Rectal smooth muscle tissue (tissue), 1 donor: ENCODE measurements around the gene CELF5.
"Not testable (repeated sequence)": the region's sequence is repeated elsewhere in the genome, so short reads cannot be mapped to it uniquely, and the experiment has no call there.

Experiments
- H3K27ac ChIP-seq: one replicate; pipeline ENCODE4 v1.7.0; 2013; ENCODE audit warnings: low read depth, low read length, inconsistent platforms
- H3K27me3 ChIP-seq: one replicate; pipeline ENCODE4 v1.7.0; 2013; ENCODE audit warnings: low read length; ENCODE audit not compliant: control insufficient read depth, insufficient read depth
- H3K36me3 ChIP-seq: one replicate; pipeline ENCODE4 v1.7.0; 2013; ENCODE audit warnings: low read length; ENCODE audit not compliant: control insufficient read depth, insufficient read depth
- H3K4me1 ChIP-seq: one replicate; pipeline ENCODE4 v1.7.0; 2013; ENCODE audit warnings: low read length; ENCODE audit not compliant: control insufficient read depth, insufficient read depth
- H3K4me3 ChIP-seq: one replicate; pipeline ENCODE4 v1.7.0; 2013; ENCODE audit warnings: low read length
- H3K9ac ChIP-seq: one replicate; pipeline ENCODE4 v1.7.0; 2013; ENCODE audit warnings: low read length

CELF5 gene

GRCh38 chr19:3225677-3226093, 1.2 kb downstream of the CELF5 start:
- H3K4me3 ChIP-seq = no peak overlapping the region

DNA sequence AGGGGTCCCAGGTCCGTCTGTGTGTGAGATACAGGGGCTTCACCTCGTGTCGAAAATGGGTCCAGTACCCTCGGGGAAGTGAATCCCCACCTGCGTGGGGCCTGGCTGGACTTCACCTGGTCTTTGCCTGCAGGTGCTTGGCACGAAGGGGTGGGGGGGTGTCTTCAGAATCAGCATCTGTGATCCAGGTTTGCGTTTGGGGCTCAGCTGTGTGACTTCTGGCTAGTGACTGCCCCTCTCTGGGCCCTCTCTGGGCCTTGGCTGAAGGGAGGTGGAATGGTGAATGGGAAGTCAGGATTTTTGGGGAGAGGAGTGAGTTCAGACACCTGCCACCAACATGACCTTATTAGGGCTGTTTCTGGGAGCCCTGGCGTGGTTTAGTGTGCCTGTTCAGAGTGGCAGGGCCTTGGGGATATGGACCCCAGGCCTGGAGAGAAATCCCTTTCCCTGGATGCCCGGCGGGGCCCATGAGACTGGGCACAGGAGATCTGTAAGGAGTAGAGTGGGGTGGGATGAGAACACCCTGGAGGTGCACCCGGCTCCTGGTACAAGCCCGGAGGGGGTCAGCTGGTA, 2.7 kb downstream of the CELF5 start:
- H3K4me3 ChIP-seq = no peak overlapping the region
- H3K4me1 ChIP-seq = no peaks in the 10 kb centered on the region
- H3K27ac ChIP-seq = no peak overlapping the region
- no peak overlapping the region for H3K9ac ChIP-seq
- H3K27me3 ChIP-seq = peaks cover 27% of the 10 kb centered on the region
- no peaks in the 10 kb centered on the region for H3K36me3 ChIP-seq

More at GRCh38 chr19:3225677-3226093, 1.2 kb downstream of the CELF5 start:
- no peaks in the 10 kb centered on the region for H3K4me1 ChIP-seq
- H3K9ac ChIP-seq = no peak overlapping the region
- peaks cover 27% of the 10 kb centered on the region for H3K27me3 ChIP-seq
- no peak overlapping the region for H3K27ac ChIP-seq
- no peaks in the 10 kb centered on the region for H3K36me3 ChIP-seq

GRCh38 chr19:3229346-3229743, 4.9 kb downstream of the CELF5 start:
- H3K4me3 ChIP-seq = no peak overlapping the region
- no peak overlapping the region for H3K9ac ChIP-seq
- peaks cover 27% of the 10 kb centered on the region for H3K27me3 ChIP-seq
- no peak overlapping the region for H3K27ac ChIP-seq
- no peaks in the 10 kb centered on the region for H3K36me3 ChIP-seq
- no peaks in the 10 kb centered on the region for H3K4me1 ChIP-seq

DNA sequence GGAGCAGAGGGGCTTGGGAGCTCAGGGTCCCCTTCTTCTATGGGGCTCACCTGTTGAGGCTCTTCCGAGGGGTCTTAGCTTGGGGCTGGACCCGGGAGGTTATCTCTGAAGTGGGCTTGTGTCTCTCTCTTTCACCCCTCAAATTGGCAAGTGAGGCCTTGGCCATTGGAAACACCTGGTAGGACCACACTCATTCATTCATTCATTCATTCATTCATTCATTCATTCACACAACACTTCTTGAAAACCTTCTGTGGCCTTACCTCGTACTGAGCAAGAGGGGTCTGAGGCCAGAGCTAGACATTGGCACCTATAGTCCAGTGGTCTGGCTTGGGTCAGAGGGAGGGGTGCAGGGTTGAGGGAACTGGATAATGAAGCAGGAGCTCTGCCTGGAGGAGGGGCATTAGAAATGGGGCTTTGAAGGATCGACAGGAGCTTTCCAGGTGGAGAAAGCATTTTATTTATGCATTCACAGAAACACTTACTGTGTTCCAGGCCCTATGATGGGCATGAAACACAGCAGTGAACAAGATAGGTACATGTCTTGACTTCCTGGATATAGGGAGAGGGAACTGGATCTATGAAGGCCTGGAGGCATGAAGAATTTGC, 5.5 kb downstream of the CELF5 start:
- H3K27me3 ChIP-seq = peaks cover 27% of the 10 kb centered on the region
- H3K4me1 ChIP-seq = no peaks in the 10 kb centered on the region
- no peak overlapping the region for H3K4me3 ChIP-seq
- no peaks in the 10 kb centered on the region for H3K36me3 ChIP-seq
- no peak overlapping the region for H3K9ac ChIP-seq
- H3K27ac ChIP-seq = no peak overlapping the region

GRCh38 chr19:3231288-3231687, 6.8 kb downstream of the CELF5 start:
- Histone ChIP-seq H3K4me3 (no peak overlapping the region), H3K27me3 (peaks cover 23% of the 10 kb centered on the region), H3K9ac (no peak overlapping the region), H3K4me1 (no peaks in the 10 kb centered on the region), H3K27ac (no peak overlapping the region), H3K36me3 (no peaks in the 10 kb centered on the region)

DNA sequence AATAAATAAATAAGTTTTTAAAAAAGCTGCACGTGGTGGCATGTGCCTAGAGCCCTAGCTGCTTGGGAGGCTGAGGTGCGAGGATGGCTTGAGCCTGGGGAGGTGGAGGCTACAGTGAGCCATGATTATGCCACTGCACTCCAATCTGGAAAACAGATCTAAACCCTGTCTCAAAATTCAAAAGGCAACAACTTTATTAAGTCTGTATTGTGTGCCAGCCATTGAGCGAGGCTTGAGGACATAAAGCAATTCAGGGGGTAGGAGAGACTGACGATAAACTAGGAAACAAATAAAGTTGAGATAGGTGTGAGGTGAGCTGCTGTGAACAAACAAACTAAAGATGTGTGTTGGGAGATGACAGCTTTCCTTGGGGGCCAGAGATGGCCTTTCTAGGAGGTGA, 8.7 kb downstream of the CELF5 start:
- peaks cover 9% of the 10 kb centered on the region for H3K27me3 ChIP-seq
- no peak overlapping the region for H3K4me3 ChIP-seq
- H3K27ac ChIP-seq = no peak overlapping the region
- no peaks in the 10 kb centered on the region for H3K4me1 ChIP-seq
- H3K9ac ChIP-seq = no peak overlapping the region
- no peaks in the 10 kb centered on the region for H3K36me3 ChIP-seq

GRCh38 chr19:3233831-3234230, 9.4 kb downstream of the CELF5 start:
- Histone ChIP-seq H3K27ac (no peak overlapping the region), H3K36me3 (no peaks in the 10 kb centered on the region)

DNA sequence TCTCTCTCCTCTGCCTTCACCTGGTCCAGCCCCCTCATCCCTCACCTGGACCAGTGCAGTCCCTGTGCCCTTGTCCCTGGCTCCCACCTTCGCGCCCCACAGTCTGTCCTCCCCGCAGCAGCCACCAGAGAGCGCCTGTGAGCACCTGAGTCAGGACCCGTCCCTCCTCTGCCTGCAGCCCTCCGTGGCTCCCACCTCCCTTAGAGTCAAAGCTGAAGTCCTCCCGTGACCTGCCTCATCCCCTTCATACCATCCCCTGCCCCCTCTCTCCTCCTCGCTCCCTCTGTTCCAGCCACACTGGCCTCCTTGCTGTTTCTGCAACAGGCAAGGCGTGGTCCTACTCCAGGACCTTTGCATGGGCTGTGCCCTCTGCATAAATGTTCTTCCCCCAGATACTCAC, 10.3 kb downstream of the CELF5 start:
- H3K4me3 ChIP-seq = no peak overlapping the region
- no peaks in the 10 kb centered on the region for H3K27me3 ChIP-seq
- no peaks in the 10 kb centered on the region for H3K4me1 ChIP-seq
- H3K27ac ChIP-seq = no peak overlapping the region
- H3K9ac ChIP-seq = no peak overlapping the region
- no peaks in the 10 kb centered on the region for H3K36me3 ChIP-seq

More at GRCh38 chr19:3233831-3234230, 9.4 kb downstream of the CELF5 start:
- Histone ChIP-seq H3K4me1 (no peaks in the 10 kb centered on the region), H3K4me3 (no peak overlapping the region), H3K27me3 (peaks cover 7% of the 10 kb centered on the region), H3K9ac (no peak overlapping the region)

DNA sequence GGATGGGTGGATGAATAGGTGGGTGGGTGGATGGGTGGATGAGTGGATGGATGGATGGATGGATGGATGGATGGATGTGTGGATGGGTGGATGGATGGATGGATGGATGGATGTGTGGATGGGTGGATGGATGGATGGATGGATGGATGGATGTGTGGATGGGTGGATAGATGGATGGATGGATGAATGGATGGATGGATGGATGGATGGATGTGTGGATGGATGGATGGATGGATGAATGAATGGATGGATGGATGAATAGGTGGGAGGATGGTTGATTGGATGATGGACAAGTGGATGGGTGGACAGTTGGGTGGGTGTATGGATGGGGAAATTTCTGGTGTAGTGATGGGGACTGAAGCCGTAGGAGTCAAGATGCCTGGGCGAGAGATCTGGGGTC, 11.1 kb downstream of the CELF5 start:
- not testable (repeated sequence) for H3K4me1 ChIP-seq, H3K27ac ChIP-seq, H3K9ac ChIP-seq, H3K4me3 ChIP-seq, H3K36me3 ChIP-seq, H3K27me3 ChIP-seq

GRCh38 chr19:3236272-3236671, 11.8 kb downstream of the CELF5 start:
- Histone ChIP-seq H3K36me3 (no peaks in the 10 kb centered on the region), H3K27me3 (no peaks in the 10 kb centered on the region), H3K9ac (no peak overlapping the region), H3K27ac (no peak overlapping the region), H3K4me1 (no peaks in the 10 kb centered on the region), H3K4me3 (no peak overlapping the region)

GRCh38 chr19:3238066-3238561, 13.7 kb downstream of the CELF5 start:
- no peaks in the 10 kb centered on the region for H3K36me3 ChIP-seq
- H3K4me1 ChIP-seq = no peaks in the 10 kb centered on the region
- no peak overlapping the region for H3K27ac ChIP-seq
- no peak overlapping the region for H3K9ac ChIP-seq
- H3K27me3 ChIP-seq = no peaks in the 10 kb centered on the region
- no peak overlapping the region for H3K4me3 ChIP-seq

DNA sequence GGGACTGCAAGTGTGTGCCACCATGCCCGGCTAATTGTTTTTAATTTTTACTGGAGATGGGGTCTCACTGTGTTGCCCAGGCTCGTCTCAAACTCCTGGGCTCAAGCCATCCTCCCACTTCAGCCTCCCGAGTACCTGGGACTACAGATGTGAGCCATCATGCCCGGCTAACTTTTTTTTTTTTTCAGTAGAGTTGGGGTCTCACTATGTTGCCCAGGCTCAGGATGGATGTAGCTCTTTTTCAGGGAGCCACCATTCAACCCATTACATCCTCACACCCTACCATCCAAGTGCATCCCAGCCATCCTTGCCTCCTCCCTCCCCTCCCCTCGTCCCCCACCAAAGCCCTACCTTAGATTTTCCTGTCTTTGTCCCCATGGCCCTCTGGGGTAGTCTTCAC, 14.9 kb downstream of the CELF5 start:
- Histone ChIP-seq H3K36me3 (no peaks in the 10 kb centered on the region), H3K27me3 (no peaks in the 10 kb centered on the region), H3K4me3 (no peak overlapping the region), H3K9ac (no peak overlapping the region), H3K4me1 (no peaks in the 10 kb centered on the region), H3K27ac (no peak overlapping the region)
